ENCODE measurements around the gene DLG1.
A peak's percentile ranks its signal among the peaks of the same experiment; 100 is the strongest.

The DLG1 gene

DNA sequence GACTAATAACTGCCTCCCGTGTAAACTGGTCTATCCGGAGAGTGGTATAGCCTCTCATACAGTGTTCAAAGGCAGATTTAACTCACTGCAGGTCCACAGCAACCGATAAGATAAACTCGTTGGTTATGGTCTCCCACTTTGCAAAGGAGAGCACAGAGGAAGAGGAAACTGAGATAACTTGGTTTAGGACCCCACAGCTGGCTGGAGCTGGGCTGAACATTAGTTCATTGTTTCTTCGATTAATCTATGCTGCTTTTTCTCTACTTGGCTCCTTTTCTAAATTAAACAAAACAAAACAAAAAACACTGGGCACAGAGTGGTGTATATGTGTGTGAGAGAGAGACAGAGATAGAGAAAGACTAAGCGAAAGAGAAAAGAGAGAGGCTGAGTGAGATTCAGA, 5.0 kb upstream of the DLG1 start:
- TF ChIP-seq, protein P1, sequence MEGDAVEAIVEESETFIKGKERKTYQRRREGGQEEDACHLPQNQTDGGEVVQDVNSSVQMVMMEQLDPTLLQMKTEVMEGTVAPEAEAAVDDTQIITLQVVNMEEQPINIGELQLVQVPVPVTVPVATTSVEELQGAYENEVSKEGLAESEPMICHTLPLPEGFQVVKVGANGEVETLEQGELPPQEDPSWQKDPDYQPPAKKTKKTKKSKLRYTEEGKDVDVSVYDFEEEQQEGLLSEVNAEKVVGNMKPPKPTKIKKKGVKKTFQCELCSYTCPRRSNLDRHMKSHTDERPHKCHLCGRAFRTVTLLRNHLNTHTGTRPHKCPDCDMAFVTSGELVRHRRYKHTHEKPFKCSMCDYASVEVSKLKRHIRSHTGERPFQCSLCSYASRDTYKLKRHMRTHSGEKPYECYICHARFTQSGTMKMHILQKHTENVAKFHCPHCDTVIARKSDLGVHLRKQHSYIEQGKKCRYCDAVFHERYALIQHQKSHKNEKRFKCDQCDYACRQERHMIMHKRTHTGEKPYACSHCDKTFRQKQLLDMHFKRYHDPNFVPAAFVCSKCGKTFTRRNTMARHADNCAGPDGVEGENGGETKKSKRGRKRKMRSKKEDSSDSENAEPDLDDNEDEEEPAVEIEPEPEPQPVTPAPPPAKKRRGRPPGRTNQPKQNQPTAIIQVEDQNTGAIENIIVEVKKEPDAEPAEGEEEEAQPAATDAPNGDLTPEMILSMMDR (conservative IDR thresholded peaks at IDR 0.05), result no peak
- no peak overlapping the region for H3K27ac ChIP-seq

DNA sequence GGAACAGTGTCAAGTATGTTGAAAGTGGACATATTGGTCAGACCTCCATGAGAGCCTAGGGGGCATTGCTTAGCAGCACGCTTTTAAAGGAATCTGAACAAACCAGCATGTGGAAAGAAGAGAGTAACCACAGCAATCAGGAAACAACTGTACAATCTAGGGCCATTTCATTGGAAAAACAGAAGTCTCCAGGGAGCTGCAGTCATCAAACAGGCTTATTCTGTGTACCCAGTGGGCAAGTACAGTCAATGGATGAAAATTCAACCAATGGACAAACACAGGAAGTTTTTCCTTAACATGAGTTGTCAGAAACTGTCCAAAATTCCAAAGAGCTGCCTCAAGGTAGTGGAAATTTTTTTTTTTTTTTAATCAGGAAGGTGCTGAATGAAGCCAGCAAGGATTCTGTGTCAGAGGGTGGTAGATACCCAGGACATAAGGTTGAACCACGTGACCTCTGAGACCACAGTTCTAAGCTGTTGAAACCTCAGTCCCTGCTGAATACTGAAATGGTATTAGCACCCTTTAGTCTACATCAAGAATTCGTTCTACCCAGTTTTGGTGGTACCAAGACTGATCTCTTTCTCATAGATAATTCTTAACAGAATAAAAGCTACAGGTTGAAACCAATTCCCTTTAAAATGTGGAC, 4.4 kb upstream of the DLG1 start:
- H3K27ac ChIP-seq, result no peak overlapping the region
- TF ChIP-seq, protein P1 (conservative IDR thresholded peaks at IDR 0.05), result no peak

DNA sequence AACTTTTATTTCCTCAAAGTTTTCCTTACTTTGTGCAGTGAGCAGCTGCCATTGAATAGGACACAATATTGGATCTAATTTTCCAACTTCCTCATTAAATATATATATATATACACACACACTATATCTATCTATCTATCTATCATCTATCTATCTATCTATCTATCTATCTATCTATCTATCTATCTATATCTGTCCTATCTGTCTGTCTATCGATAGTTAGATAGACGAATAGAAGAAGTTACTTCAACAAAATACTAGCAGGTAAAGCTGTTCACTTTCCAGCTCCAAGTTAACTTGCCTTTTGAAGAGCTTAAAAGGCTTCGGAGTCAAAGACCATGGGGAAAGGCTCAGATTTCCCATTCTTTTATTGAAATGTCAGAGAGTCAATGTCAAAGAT, 3.6 kb upstream of the DLG1 start:
- no peak overlapping the region for H3K27ac ChIP-seq
- TF ChIP-seq, protein P1 (conservative IDR thresholded peaks at IDR 0.05), result no peak

DNA sequence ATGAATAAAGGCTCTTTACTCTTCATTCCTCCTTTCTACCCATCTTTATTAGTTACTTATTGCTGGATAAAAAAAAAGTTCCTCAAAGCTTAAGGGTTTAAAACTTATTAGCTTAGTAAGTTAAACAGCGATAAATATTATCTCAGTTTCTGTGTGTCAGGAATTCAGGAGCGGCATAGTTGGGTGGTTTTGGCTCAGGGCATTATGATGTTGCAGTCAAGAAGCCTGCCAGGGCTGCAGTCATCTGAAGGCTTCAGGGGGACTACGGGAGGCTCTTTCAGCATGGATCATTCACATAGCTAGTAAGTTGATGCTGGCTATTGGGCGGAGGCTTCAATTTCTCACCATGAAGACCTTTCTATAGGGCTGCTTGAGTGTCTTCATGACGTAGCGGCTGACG, 1.9 kb upstream of the DLG1 start:
- TF ChIP-seq, protein P1 (conservative IDR thresholded peaks at IDR 0.05), result no peak
- peak overlapping the region; percentile 90; the same call in 1 of the 2 replicates for H3K27ac ChIP-seq

DNA sequence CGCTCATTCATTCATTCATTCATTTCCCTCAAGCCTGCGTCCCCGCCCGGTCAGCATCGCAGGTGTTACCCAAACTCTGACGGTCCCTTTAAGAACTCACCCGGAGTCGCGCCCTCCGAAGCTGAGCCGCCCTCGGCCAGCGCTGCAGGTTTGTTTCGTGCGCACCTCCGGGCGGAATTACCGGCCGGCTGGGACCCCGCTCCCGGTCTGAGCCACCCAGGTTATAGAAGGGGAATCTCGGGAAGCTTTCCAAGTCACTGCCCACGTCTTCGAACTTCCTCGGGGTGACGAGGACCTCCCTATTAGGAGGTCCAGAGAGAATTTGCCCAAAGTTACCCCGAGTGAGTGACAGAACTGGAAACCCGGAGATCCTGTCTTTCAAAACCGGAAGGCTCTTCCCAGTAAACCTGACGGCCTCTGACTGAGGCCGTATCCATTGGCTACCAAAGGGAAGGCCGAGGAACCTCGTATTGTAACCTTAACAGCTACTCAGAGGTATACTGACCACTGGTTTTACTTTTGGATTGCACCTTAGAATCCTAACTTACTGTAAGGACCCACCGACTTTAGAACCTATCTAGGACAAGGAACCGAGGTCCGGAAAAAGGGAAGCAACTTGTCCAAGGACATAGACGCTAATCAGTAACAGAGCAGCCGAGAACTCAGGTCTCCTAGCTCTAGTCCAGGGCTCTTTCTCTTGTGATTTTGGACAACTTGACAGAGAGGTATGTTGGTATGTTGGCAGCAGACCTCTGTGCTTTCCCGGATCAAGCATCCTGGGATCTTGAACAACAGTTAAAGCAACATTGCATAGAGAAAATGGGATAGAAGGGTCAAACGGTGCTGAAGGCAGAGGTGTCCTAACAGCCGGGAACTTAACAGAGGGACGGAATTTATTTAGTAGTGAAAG, 788 bp upstream of the DLG1 start:
- peak overlapping the region; percentile 90 for H3K27ac ChIP-seq
- TF ChIP-seq, protein P1 (conservative IDR thresholded peaks at IDR 0.05), result no peak

DNA sequence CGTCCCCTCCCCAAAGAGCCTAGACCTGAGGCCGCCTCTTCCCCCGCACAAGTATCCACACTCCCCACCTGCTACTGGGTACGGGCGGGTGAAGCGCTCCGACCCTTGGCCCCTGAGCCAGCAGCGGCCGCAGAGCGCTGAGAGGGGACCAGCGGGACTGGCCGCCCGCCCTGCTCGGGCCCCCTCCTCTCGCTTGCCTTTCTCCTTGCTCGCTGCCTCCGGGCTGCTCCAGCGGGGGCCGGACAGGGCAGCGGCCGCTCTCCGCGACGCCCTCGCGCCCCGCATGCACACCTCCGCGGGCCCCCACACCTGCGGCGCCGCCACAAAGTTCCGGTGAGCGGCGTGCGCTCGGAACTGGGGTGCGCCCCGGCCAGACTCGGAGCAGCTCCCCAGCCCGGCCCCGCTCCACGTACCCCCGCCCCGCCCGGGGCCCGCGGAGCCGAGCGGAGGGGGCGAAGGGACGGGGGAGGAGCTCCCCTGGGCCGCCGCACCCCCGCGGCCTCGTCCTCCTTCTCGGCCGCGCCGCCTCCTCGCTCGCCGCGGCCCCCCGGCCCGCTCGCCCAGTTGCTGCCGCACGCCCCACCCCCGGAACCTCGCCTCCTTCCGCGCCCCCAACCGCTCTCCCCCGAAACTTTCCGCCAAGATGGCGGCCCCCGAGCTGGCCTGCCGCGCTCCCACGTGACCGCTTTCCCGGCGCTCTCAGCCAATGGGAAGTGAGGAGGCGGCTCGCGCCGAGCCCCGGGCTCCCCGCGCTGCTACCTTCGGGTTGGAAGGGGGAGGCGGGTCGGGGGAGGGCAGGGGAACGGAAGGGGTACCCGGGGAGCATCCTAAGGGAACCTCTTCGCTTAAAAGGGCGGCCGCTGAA, 704 bp downstream of the DLG1 start:
- peak overlapping the region; percentile 90 for H3K27ac ChIP-seq
- TF ChIP-seq, protein P1 (conservative IDR thresholded peaks at IDR 0.05), result no peak

DNA sequence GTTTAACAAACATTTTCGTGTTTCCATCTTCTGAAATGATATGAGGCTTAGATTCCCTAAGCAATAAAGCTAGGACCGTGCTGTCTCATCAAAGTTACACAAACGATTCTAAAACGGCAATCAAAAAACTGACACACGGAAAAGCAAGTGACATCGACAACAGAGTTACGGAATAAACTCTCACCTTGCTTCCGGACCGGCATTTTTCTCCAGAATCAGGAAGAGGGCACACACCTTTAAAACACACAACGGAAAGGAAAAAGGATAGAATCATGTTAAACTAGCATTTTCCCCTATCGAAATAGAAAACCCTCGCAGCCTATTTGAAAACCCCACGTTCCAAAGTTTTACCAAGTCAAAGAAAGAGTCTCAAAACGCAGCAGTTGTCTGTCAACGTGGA, 1.4 kb downstream of the DLG1 start:
- peak overlapping the region; percentile 90 for H3K27ac ChIP-seq

More for the DNA sequence above, 1.4 kb downstream of the DLG1 start:
- TF ChIP-seq, protein P1 (conservative IDR thresholded peaks at IDR 0.05), result no peak

Measured in VCaP (cell line).